ENCODE results near the gene RHBDD3. TPM values are rescaled to one million over a fixed set of nuclear protein-coding genes. Genes with fewer than 3 reads are reported as not detected.

The RHBDD3 gene
- total and polyA plus RNA-seq, 2 of the 4 experiments (the other 2 are of a cell fraction): 5.7 to 21.5 TPM

- TF ChIP-seq ELK1 (IDR thresholded peaks at IDR 0.05; ENCODE audit: borderline replicate concordance, low read depth, low read length) (no peak), POLR2A (IDR thresholded peaks at IDR 0.05; ENCODE audit: low read depth, low read length) (no peak), USF2 (IDR thresholded peaks at IDR 0.05; ENCODE audit: low read depth, low read length) (no peak), MAFK (IDR thresholded peaks at IDR 0.05; ENCODE audit: low read depth, low read length) (no peak)
Observed at GRCh38 chr22:29314537-29315285, 46.9 kb upstream of the RHBDD3 start (continued).

All from IMR-90 (cell line).